Raji (cell line): ENCODE measurements around the gene LIMK2.

Experiments used
- POLR2A ChIP-seq: IDR thresholded peaks from 2 replicates; pipeline ENCODE4 v1.6.1; 2011; ENCODE audit warnings: low read depth, low read length, control low read depth; ENCODE audit not compliant: insufficient read depth

LIMK2 gene

DNA sequence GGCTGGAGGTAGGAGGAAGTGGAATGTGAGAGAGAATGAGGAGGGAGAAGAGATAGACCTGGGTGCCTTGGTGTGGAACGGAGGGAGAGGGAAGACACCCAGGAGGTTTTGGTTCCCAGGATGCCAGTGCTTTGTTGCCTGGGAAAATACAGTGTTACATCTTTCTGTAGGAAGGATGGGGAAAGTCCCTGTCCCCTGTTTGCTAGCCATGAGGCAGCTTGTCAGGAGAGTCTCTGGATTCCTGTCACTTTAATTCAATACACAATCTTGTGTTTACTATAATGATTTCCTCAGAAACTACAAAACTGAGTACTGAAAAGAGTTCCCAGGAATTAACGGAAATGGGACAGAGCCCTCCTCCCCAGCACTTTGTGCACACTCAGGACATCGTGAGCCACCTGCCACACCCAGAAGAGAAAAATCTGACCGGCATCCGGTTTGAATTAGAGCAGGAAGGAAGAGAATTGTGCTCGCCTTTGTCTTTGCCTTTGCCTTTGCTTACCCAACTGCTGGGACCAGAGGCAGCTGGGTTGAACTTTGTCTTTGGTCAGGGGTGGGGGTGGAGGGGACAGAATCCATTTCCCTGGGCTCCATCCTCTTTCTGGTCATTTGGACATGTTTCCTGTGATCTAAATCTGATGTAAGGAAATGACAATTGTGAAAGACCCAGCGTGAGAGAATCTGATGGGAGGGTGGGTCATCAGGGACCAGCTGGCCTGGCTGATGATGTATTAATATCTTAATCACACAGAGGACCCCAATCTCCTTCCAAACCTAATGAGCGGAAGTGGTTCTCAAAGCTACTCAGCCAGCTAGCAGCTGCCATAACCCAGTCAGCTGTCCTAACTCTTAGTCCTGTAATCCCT is 1.3 kb upstream of the LIMK2 start:
- TF ChIP-seq POLR2A = no peak

DNA sequence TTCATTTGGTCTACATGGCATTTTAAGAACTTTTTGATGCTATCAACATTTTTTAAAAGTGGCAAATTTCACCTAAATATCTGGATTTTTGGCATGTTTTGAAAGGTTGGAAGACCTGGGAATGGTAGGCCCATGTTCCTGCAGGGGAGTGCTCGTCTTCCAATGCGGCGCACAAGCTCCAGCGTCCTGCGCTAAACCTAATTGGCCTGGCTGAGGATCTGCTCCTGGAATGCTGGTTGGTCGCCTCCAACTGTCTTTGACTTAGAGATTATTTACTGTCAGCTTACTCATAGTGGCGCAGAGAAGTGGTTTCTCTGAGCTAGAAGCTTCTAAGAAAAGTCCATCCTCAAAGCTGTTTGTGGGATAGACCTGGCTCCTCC is 626 bp upstream of the LIMK2 start:
- TF ChIP-seq POLR2A = no peak

DNA sequence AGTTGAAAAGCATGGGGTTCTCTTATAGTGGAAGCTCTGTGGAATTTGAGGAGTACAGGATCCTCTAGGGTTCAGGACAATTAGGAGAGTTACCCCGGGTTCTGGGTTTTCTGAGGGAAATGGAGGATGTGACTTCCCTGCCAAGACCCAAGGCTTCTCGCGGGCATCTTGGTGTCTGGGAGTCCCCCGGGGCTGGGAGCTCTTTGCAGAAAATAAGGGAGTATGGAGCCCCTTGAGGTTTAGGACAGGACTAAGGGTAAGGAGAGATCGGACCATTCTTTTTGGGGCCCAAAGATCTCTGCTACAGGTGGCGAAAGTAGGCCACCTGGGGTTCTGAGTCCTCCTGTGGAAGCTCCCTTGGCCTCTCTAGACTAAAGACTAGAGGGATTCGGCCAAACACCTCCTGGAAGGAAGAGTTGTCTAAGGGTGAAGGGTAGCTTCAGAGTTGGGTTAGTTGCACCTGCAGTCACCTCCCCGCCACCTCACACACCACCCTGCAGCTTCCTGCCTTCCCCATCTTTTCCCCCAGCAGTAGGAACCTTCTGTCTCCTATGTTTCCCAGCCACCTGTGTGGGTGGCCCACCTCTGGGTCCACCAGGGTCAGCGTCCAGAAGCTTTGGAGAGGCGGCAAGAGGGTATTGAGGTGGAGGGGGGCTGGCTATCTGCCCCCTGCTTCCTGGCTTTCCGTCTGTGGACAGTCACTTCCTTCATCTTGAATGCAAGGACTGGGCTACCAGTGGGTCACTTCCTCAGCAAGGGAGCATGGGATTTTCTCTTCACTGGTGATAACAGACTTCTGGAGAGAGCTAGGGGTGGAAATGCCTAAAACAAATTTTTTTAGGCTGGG is 908 bp downstream of the LIMK2 start:
- TF ChIP-seq POLR2A = no peak

DNA sequence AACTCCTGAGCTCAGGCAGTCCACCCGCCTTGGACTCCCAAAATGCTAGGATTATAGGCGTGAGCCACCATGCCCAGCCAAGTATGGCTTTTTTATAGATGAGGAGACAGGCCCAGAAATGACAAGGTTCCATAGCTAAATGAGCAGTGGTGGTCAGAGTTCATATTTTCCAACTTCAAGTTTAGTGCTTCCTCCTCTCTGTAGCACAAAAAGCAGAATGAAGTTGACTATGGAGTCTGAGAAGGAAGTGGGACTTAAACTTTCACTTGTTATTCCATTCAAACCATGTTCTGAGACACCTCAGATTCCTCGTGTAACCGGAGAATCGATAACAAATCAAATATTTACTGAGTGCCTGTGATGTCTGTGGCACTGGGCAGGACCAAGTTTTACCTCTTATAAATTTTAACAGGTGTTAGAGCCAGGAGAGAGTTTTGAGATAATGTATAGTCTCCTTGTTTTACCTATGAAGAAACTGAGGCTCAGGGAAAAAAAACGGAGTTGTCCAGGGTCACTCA is 3.0 kb downstream of the LIMK2 start:
- no peak for TF ChIP-seq POLR2A

DNA sequence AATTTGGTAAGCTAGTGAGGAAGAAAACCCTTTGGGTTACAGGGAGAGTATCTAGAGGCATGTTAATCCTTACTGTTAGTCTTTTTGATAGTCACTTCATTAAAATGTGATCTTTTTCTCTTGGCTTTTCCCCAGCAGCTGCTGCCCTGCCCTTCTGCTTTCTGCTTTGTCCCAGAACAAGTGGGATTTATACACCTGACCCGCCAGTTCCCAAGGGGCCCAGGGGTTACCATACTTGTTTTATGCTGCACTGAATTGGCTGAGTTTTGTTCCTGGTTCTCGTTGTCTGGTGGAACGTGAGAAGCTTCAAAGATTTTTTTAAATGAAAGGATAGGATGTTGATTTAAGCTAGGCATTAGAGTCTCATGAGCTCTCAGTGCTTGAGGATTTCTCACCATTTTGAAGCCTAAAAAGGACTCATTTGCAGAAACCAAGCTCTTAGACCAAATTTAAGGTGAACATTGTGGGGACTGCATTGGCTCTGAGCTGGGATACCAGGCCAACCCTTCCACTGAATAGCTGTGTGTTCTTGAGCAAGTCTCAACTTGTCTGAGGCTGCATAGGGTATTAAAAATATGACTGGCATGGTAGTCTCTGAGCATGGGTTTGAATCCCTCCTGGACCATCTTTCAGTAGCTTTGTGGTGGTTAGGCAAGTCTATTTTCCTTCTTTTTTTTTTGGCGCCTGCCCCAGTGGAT is 6.6 kb downstream of the LIMK2 start:
- TF ChIP-seq POLR2A = no peak

DNA sequence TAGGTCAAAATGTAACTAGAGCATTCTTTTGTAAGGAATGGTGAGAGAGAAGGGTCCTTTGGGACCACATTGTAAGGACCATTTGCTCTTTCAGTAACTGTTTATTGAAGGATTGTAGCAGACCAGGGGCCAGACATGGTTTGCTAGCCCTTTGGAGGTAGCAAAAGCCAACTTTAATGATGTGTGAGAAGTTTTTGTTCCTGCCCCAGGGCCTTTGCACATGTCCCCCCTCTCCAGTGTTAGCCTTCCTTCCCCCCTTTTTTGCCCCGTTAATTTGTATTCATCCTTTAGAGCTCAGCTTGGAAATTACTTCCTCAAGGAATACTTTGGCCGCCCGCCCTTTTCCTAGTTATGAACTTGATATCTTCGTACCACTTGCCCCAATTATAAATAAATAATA is 9.0 kb downstream of the LIMK2 start:
- no peak for TF ChIP-seq POLR2A

DNA sequence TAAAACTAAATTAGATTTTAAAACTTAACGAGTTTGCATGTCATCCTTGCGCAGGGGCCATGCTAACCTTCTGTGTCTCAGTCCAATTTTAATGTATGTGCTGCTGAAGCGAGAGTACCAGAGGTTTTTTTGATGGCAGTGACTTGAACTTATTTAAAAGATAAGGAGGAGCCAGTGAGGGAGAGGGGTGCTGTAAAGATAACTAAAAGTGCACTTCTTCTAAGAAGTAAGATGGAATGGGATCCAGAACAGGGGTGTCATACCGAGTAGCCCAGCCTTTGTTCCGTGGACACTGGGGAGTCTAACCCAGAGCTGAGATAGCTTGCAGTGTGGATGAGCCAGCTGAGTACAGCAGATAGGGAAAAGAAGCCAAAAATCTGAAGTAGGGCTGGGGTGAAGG is 10.6 kb downstream of the LIMK2 start:
- no peak for TF ChIP-seq POLR2A

DNA sequence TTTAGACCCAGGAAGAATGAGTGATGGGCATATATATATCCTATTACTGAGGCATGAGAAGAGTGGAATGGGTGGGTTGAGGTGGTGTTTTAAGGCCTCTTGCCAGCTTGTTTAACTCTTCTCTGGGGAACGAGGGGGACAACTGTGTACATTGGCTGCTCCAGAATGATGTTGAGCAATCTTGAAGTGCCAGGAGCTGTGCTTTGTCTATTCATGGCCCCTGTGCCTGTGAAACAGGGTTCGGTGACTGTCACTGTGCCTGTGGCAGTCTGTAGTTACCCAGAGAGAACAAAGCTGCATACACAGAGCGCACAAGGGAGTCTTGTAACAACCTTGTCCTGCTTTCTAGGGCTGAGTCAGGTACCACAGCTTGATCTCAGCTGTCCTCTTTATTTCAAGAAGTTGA is 11.7 kb downstream of the LIMK2 start:
- no peak for TF ChIP-seq POLR2A

DNA sequence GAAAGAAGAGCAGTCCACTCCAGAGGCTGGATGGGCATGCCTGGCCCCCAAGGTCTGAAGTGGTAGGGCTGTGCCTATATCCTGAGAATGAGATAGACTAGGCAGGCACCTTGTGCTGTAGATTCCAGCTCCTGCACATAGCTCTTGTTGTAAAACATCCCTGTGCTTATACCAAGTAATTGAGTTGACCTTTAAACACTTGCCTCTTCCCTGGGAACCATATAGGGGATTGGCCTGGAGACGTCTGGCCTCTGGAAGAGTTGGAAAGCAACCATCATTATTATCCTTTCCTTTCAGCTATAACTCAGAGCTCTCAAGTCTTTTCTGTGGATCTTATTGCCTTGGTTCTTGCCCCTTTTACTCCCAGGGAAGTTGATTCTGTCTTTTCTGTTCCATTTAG is 15.1 kb downstream of the LIMK2 start:
- no peak for TF ChIP-seq POLR2A

DNA sequence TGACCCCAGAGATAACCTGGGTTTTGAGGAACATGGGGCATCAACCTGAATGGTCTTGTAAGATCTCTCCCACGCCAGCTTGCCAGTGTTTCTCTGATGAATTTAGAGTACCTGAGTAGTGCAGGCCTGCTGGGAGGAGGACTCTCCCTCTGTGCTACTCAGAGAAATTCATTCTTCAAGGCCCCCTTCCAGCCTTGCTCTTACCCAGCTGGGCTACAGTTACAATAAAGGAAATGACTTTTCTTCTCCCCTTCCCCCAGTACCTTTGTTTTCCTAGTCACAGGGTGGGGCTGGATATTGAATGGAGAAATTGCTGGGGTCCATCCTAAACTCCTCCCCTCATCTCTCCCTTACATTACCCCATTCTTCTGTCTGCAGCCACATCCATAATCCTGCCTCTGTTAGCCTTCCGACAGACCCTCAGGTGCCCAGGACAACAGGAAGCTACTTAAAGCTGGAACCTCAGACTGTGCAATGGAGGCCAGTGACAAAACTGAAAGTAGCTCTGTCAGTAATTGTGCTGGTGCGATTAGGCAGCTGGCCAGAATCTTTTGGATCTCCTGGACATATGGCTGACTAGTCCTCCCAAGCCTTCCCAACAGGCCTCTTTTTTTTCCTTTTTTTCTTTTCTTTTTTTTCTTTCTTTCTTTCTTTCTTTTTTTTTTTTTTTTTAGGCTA is 17.4 kb downstream of the LIMK2 start:
- no peak for TF ChIP-seq POLR2A

DNA sequence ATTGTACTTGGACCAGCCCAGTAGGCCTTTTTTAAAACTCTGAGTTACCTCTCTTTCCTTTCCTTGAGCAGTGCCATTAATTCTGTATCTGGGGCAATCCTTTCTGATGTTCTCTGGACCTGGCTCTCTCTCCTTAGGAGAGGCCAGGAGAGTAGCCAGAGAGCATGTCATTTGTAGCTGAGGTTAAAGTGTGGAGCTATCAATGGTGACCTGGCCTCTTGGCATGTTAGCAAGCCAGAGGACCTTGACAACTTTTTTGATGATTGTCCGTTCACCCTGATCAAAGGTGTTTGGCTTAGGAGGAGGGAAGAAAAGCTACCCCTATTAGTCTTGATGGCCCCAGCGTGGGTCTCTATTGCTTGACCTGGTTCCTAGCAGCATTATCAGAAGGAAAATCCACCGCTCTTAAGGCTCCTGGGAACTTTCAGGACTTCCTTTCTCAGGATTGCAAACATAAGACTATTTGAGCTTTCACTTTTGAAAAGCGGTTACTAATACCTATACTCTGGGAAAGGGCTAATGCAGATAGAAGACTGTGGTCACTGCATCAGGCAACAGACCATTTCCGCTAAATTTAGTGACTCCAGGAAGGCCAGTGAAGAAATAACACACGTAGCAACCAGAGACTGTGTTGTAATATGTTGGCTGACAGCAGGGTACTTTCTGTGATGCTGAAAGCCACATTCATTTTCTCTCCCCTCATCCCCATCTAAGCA is 18.2 kb downstream of the LIMK2 start:
- no peak for TF ChIP-seq POLR2A

DNA sequence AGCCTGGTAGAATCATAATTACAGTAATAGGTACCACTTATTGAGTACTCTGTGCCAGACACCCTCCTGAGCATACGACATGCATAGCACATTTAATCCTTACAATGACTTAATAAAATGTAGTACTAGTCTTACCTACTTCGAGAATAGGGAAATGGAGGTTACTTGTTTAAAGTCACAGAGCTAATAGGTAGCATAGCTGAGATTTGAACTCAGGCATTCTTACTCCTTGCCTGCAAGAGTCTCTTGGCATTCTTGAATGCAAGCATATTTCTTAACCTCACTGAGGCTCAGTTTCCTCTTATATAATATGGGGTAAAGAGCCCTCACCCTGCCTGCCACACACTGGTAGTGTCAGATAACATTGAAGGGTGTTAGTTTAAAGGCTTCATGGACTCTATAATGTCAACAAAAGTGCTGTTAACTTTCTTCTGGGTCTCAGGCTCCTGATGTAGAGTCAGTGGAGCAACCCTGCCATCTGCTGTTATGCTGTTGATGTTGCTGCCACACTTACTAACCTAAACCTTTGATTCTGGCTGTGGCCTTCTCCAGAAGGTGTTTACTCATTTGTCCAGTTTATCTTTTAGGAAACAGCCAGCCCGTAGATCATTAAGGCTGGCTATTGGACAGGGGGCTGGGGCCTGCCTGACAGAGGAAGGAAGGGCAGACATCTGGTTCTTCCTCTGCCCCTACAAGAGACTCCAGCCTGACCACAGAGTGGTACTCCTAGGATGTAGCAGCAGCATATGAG is 18.9 kb downstream of the LIMK2 start:
- TF ChIP-seq POLR2A = no peak

DNA sequence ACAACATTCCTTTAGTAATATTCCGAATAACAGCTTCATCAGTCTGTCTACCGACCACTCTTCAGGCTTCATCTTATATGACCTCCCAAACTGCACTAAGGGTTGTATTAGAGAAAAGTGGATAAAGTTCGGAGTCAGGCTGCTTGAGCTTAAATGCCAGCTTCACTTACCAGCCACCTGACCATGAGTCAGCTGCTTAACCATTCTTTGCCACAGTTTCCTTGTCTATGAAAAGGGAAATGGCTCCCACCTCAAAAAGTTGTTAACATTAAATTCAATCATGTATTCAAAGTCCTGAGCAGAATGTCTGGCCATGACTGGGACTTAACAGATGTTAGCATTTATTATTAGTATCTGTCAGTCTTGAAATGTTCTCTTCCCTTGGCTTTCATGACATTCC is 20.9 kb downstream of the LIMK2 start:
- no peak for TF ChIP-seq POLR2A
